H1 (cell line): ENCODE measurements around the gene ZBTB16. TPM values are rescaled to one million over a fixed set of nuclear protein-coding genes. Genes with fewer than 3 reads are reported as not detected.

Experiments used
- CTCF ChIA-PET: fragments of 300-600 bp; sonication (Branson Sonifier 250); formaldehyde crosslinking; loops from one replicate; lab custom pipeline; 2021; ENCODE audit not compliant: partially characterized antibody; lab: Charles Lee
- POLR2A ChIA-PET: fragments of 300-600 bp; sonication (Branson Sonifier 250); formaldehyde crosslinking; loops from one replicate; lab custom pipeline; 2021; ENCODE audit warnings: inconsistent platforms; ENCODE audit not compliant: partially characterized antibody; lab: Charles Lee
- DNase-seq, 2 experiments: peaks; one replicate each; pipeline versions ENCODE4 v3.0.0 to v3.0.0-alpha.2; 2010 to 2022; ENCODE audit warnings: low spot score in 2 of 2, low read depth in 1 of 2, mixed read lengths in 1 of 2
- FAIRE-seq: peaks from 2 replicates; lab custom pipeline; 2011; peaks lifted over from hg19 to GRCh38; lab: Jason Lieb, UNC
- H2AFZ ChIP-seq: 2 replicates; pipeline ENCODE4 v1.8.1; 2012; ENCODE audit warnings: low read length, inconsistent platforms
- H2AK5ac ChIP-seq: 2 replicates; pipeline ENCODE4 v1.6.1; 2013; ENCODE audit warnings: low read depth, low read length
- H2BK120ac ChIP-seq: replicated peaks from 2 replicates; pipeline ENCODE3; 2013; ENCODE audit warnings: low read depth, low read length, inconsistent platforms
- H2BK12ac ChIP-seq: 2 replicates; pipeline ENCODE4 v1.6.1; 2013; ENCODE audit warnings: low read depth, low read length
- H2BK15ac ChIP-seq: 2 replicates; pipeline ENCODE4 v1.6.1; 2013; ENCODE audit warnings: low read length
- H2BK20ac ChIP-seq: 2 replicates; pipeline ENCODE4 v1.6.1; 2013; ENCODE audit warnings: low read length
- H2BK5ac ChIP-seq: 2 replicates; pipeline ENCODE4 v1.6.1; 2013; ENCODE audit warnings: low read depth, low read length
- H3K14ac ChIP-seq: 2 replicates; pipeline ENCODE4 v1.6.1; 2013; ENCODE audit warnings: inconsistent platforms; ENCODE audit not compliant: insufficient read length
- H3K18ac ChIP-seq: 2 replicates; pipeline ENCODE4 v1.6.1; 2013; ENCODE audit warnings: low read length; ENCODE audit errors: extremely low read depth
- H3K23ac ChIP-seq: 2 replicates; pipeline ENCODE4 v1.6.1; 2013; ENCODE audit warnings: inconsistent platforms; ENCODE audit not compliant: insufficient read length
- H3K23me2 ChIP-seq: 2 replicates; pipeline ENCODE4 v1.6.1; 2013; ENCODE audit warnings: low read depth, low read length
- H3K27ac ChIP-seq: 2 replicates; pipeline ENCODE4 v1.6.1; 2011; ENCODE audit warnings: low read depth, low read length, inconsistent platforms
- H3K27me3 ChIP-seq, 4 experiments: replicated peaks in 1 of 4; 1 replicate in 1 of 4; 2 replicates in 3 of 4; pipeline versions ENCODE4 v1.6.1 to v1.8.1; 2011 to 2013; ENCODE audit warnings: low read length in 3 of 4, mild to moderate bottlenecking in 3 of 4, inconsistent platforms in 2 of 4, mixed read lengths in 2 of 4, moderate library complexity in 1 of 4; ENCODE audit not compliant: control insufficient read depth in 3 of 4, insufficient read depth in 3 of 4; ENCODE audit errors: extremely low read depth in 1 of 4
- H3K36me3 ChIP-seq, 4 experiments: 2 replicates each; pipeline versions ENCODE4 v1.6.1 to v1.8.1; 2011 to 2013; ENCODE audit warnings: mild to moderate bottlenecking in 4 of 4, low read length in 3 of 4, moderate library complexity in 2 of 4, control low read depth in 1 of 4, inconsistent platforms in 1 of 4; ENCODE audit not compliant: insufficient read depth in 4 of 4, control insufficient read depth in 2 of 4
- H3K4ac ChIP-seq: replicated peaks from 2 replicates; pipeline ENCODE3; 2013; ENCODE audit warnings: low read length, low read depth, mixed read lengths, inconsistent platforms; ENCODE audit not compliant: insufficient read length
- H3K4me1 ChIP-seq, 4 experiments: replicated peaks in 1 of 4; 1 replicate in 1 of 4; 2 replicates in 3 of 4; pipeline versions ENCODE4 v1.6.1 to v1.8.1; 2011 to 2013; ENCODE audit warnings: low read length in 3 of 4, inconsistent platforms in 2 of 4, mixed read lengths in 1 of 4; ENCODE audit not compliant: insufficient read depth in 4 of 4, control insufficient read depth in 3 of 4
- H3K4me2 ChIP-seq, 2 experiments: 2 replicates each; pipeline versions ENCODE4 v1.6.1 to v1.8.1; 2011 to 2013; ENCODE audit warnings: low read depth in 2 of 2, low read length in 2 of 2, control low read depth in 1 of 2, inconsistent platforms in 1 of 2, mild to moderate bottlenecking in 1 of 2; ENCODE audit not compliant: insufficient read depth in 1 of 2
- H3K4me3 ChIP-seq, 4 experiments: fragments of 200-600, 300-600 bp in 1 of 4; sonication (generic), shearing (Covaris generic), sonication (Bioruptor Twin) in 1 of 4; 2 replicates each; pipeline versions ENCODE4 v1.5.1 to v1.8.1; 2011 to 2016; ENCODE audit warnings: low read length in 4 of 4, low read depth in 3 of 4, control low read depth in 2 of 4, inconsistent platforms in 2 of 4, mild to moderate bottlenecking in 2 of 4, mixed read lengths in 1 of 4, moderate library complexity in 1 of 4; ENCODE audit not compliant: insufficient read depth in 2 of 4; ENCODE audit errors: extremely low read depth in 1 of 4
- H3K56ac ChIP-seq: replicated peaks from 2 replicates; pipeline ENCODE3; 2013; ENCODE audit warnings: low read depth, mild to moderate bottlenecking, mixed read lengths, low read length, inconsistent platforms; ENCODE audit not compliant: insufficient read length
- H3K79me1 ChIP-seq: 2 replicates; pipeline ENCODE4 v1.6.1; 2013; ENCODE audit warnings: low read depth, low read length, control low read depth
- H3K79me2 ChIP-seq, 2 experiments: 2 replicates each; pipeline versions ENCODE4 v1.6.1 to v1.8.1; 2012 to 2013; ENCODE audit warnings: low read length in 2 of 2, mild to moderate bottlenecking in 2 of 2, inconsistent platforms in 1 of 2; ENCODE audit not compliant: insufficient read depth in 2 of 2, control insufficient read depth in 1 of 2
- H3K9ac ChIP-seq, 4 experiments: replicated peaks in 1 of 4; 1 replicate in 1 of 4; 2 replicates in 3 of 4; pipeline versions ENCODE4 v1.6.1 to v1.8.1; 2011 to 2013; ENCODE audit warnings: low read depth in 3 of 4, low read length in 3 of 4, control low read depth in 2 of 4, mild to moderate bottlenecking in 2 of 4, moderate library complexity in 2 of 4, inconsistent platforms in 1 of 4; ENCODE audit errors: extremely low read depth in 1 of 4
- H3K9me3 ChIP-seq, 2 experiments: 2 replicates each; pipeline versions ENCODE4 v1.6.1 to v1.8.1; 2012 to 2013; ENCODE audit warnings: mild to moderate bottlenecking in 2 of 2, moderate library complexity in 2 of 2, control low read depth in 1 of 2, inconsistent platforms in 1 of 2, low read depth in 1 of 2, low read length in 1 of 2, mixed read lengths in 1 of 2; ENCODE audit not compliant: insufficient read depth in 2 of 2
- H4K20me1 ChIP-seq, 2 experiments: replicated peaks in 1 of 2; 2 replicates each; pipeline versions ENCODE3 to v1.8.1; 2011 to 2013; ENCODE audit warnings: inconsistent platforms in 2 of 2, low read length in 2 of 2, mild to moderate bottlenecking in 1 of 2; ENCODE audit not compliant: insufficient read depth in 2 of 2, control insufficient read depth in 1 of 2
- H4K5ac ChIP-seq: 2 replicates; pipeline ENCODE4 v1.6.1; 2013; ENCODE audit warnings: low read length, low read depth, mixed read lengths, inconsistent platforms; ENCODE audit not compliant: insufficient read length
- H4K8ac ChIP-seq: 2 replicates; pipeline ENCODE4 v1.8.0; 2013; ENCODE audit warnings: mild to moderate bottlenecking, moderate library complexity, low read length, inconsistent platforms; ENCODE audit not compliant: insufficient read depth; ENCODE audit errors: extremely low read depth
- H4K91ac ChIP-seq: replicated peaks from 2 replicates; pipeline ENCODE3; 2013; ENCODE audit warnings: low read length, mixed read lengths, inconsistent platforms; ENCODE audit not compliant: insufficient read length
- E2F6 ChIP-seq: IDR thresholded peaks from 2 replicates; pipeline ENCODE4 v1.6.1; 2012; ENCODE audit warnings: inconsistent platforms
- FOSL1 ChIP-seq: IDR thresholded peaks from 2 replicates; pipeline ENCODE4 v1.6.1; 2011; ENCODE audit warnings: mild to moderate bottlenecking, low read depth, low read length, moderate library complexity; ENCODE audit not compliant: insufficient read depth
- KDM4A ChIP-seq: IDR thresholded peaks from one replicate; pipeline ENCODE4 v1.7.1; 2012; ENCODE audit warnings: low read depth, mild to moderate bottlenecking, moderate library complexity, low read length, inconsistent platforms; ENCODE audit not compliant: severe bottlenecking
- NRF1 ChIP-seq: IDR thresholded peaks from 2 replicates; pipeline ENCODE4 v1.6.1; 2011; ENCODE audit warnings: mild to moderate bottlenecking, low read depth, low read length, improper control_type of control experiment
- SAP30 ChIP-seq: fragments of 300-600 bp; sonication (generic); IDR thresholded peaks from 2 replicates; pipeline ENCODE4 v1.7.1; 2012; ENCODE audit warnings: low read length, moderate library complexity, mild to moderate bottlenecking, inconsistent platforms; ENCODE audit not compliant: insufficient read depth, insufficient replicate concordance
- SP1 ChIP-seq: IDR thresholded peaks from 2 replicates; pipeline ENCODE4 v1.6.1; 2011; ENCODE audit warnings: low read depth, low read length
- SRF ChIP-seq: IDR thresholded peaks from 2 replicates; pipeline ENCODE4 v1.6.1; 2011; ENCODE audit warnings: mild to moderate bottlenecking, low read depth, low read length, moderate library complexity
- WGBS, 2 experiments: shearing (Covaris generic) in 1 of 2; methylation state at CpG; one replicate each; pipeline versions ENCODE4 v1.1.6 to v1.1.7; 2013 to 2015; ENCODE audit warnings: low lambda C conversion rate in 2 of 2, mixed read lengths in 2 of 2, inconsistent platforms in 1 of 2, low coverage in 1 of 2, missing lambda C conversion rate in 1 of 2; ENCODE audit not compliant: insufficient replicate concordance in 2 of 2, insufficient coverage in 1 of 2, insufficient read length in 1 of 2; ENCODE audit errors: extremely low coverage in 1 of 2, missing lambda C conversion rate in 1 of 2; 5-methylcytosine and 5-hydroxymethylcytosine counted together
- polyA plus RNA-seq, 7 experiments: library from polyadenylated mRNA; depleted of rRNA in 3 of 7; stranded (reverse) in 5 of 7; unstranded in 2 of 7; fragments of >200 nt in 5 of 7; fragments of 200-250 nt in 2 of 7; gene quantifications; 1 replicate in 5 of 7; 2 replicates in 1 of 7; 4 replicates in 1 of 7; pipeline versions ENCODE4 v1.2.1 to v1.2.3, GENCODE V29; 2011 to 2013; ENCODE audit warnings: missing spikeins in 2 of 7, mixed read lengths in 2 of 7
- total RNA-seq: library from RNA; stranded (reverse); fragmentation: NEBNext Ultra II Directional; extraction: Animal tissue kit (Norgen Biotek cat#: 25700); gene quantifications from 2 replicates; pipeline ENCODE4 v1.2.1, GENCODE V29; 2021

ZBTB16 gene
- total and polyA plus RNA-seq, 2 of the 8 experiments (the other 6 are each of a cell fraction or from before 2014, with no cell fraction given) = 0.12 to 0.61 TPM

DNA sequence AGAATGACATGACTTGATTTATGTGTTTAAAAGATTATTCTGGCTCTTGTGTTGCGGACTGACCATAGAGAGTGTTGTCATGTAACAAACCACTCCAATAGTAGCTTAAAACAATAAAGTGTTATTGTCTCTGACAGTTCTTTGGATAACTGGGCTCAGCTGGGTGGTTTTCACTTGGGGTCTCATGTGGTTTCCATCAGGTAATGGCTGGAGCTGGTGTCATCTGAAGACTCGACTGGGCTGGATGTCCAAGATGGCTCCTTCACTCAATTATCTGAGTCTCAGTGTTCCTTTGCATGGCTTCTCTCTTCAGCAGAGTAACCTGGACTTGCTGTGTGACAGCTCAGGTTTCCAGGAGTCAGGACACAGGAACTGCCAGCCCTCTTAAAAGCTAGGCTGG is 132.4 kb downstream of the ZBTB16 start:
- H3K79me1 ChIP-seq = no peaks in the 10 kb centered on the region
- H2AK5ac ChIP-seq = no peak overlapping the region
- H3K79me2 ChIP-seq = no peaks in the 10 kb centered on the region
- H3K27me3 ChIP-seq = no peaks in the 10 kb centered on the region
- H3K4me1 ChIP-seq = peaks cover 0 to 5% (median 0%) of the 10 kb centered on the region in 4 experiments; a peak in 2 of 7 replicates
- no peak overlapping the region for H3K4me2 ChIP-seq
- no peak overlapping the region for H2BK120ac ChIP-seq
- 0 out of 4 replicates have a peak, but pooled peaks cover 0 to 2% of the 10 kb centered on the region in 2 experiments for H3K9me3 ChIP-seq
- H3K9ac ChIP-seq = no peak overlapping the region
- no peaks in the 10 kb centered on the region for H3K36me3 ChIP-seq
- no peak overlapping the region for H2BK15ac ChIP-seq
- FAIRE-seq = no peak
- no peak overlapping the region for H2BK12ac ChIP-seq
- no peak overlapping the region for H4K5ac ChIP-seq
- WGBS, 2 experiments = 36% methylated on average over 2 of the region's 2 CpGs; no CpG with 5 or more reads in 1 of the 2 experiments
- no peak for TF ChIP-seq SAP30
- no peak for TF ChIP-seq KDM4A
- no peak for TF ChIP-seq E2F6
- no peak for TF ChIP-seq SRF
- no peak for TF ChIP-seq SP1
- no peak for TF ChIP-seq FOSL1
- TF ChIP-seq NRF1 = no peak
- no peaks in the 10 kb centered on the region for H3K23me2 ChIP-seq
- ChIA-PET POLR2A (no interaction called here), CTCF (interaction anchor here (0.8 to 5.8 kb wide), 20 partner anchors 8 to 296 kb away, joined by 3 to 52 read pairs (median 4); no protein-coding TSS in a partner anchor)
- H3K23ac ChIP-seq = no peak overlapping the region
- H4K8ac ChIP-seq = no peak overlapping the region
- no peak overlapping the region for H2AFZ ChIP-seq
- no peak overlapping the region for H2BK5ac ChIP-seq
- no peak overlapping the region for H2BK20ac ChIP-seq
- no peaks in the 10 kb centered on the region for H4K20me1 ChIP-seq
- H3K56ac ChIP-seq = no peak overlapping the region
- no peak overlapping the region for H3K27ac ChIP-seq
- H3K4ac ChIP-seq = no peak overlapping the region
- no peak overlapping the region for H3K4me3 ChIP-seq
- no peak overlapping the region for H4K91ac ChIP-seq
- H3K14ac ChIP-seq = no peak overlapping the region
- no peak for DNase-seq
- no peak overlapping the region for H3K18ac ChIP-seq
